Measurements from ENCODE around the gene LCLAT1.

DNA sequence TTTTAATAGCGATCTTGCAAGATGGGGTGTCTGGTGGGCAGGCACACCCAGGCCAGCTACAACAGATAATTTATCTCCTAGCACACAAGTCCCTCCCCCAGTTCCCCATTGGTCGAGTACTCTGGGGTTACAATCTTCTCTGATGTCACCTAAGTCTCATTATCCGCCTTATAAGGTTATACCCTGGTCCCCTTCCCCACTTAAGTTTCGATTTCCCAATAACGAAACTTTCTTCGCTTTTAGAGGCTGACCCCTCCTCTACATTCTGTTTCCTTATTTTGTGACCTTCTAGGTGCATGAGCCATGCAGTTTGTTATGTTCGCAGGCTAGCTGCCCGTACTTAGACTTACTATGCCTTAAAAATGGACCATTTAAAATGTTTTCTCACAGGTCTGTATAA is 180.1 kb downstream of the LCLAT1 start:
- TF ChIP-seq, protein P1, sequence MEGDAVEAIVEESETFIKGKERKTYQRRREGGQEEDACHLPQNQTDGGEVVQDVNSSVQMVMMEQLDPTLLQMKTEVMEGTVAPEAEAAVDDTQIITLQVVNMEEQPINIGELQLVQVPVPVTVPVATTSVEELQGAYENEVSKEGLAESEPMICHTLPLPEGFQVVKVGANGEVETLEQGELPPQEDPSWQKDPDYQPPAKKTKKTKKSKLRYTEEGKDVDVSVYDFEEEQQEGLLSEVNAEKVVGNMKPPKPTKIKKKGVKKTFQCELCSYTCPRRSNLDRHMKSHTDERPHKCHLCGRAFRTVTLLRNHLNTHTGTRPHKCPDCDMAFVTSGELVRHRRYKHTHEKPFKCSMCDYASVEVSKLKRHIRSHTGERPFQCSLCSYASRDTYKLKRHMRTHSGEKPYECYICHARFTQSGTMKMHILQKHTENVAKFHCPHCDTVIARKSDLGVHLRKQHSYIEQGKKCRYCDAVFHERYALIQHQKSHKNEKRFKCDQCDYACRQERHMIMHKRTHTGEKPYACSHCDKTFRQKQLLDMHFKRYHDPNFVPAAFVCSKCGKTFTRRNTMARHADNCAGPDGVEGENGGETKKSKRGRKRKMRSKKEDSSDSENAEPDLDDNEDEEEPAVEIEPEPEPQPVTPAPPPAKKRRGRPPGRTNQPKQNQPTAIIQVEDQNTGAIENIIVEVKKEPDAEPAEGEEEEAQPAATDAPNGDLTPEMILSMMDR (IDR thresholded peaks at IDR 0.05): no peak
- no peak for TF ChIP-seq EZH2 (IDR thresholded peaks at IDR 0.05; ENCODE audit: borderline replicate concordance, insufficient read depth, low read depth, low read length, poor library complexity, severe bottlenecking)

All from B cell (primary cell).